Neural cell (in vitro differentiated cells): ENCODE data around the gene CCDC107. TPM values are rescaled to one million over a fixed set of nuclear protein-coding genes. Genes with fewer than 3 reads are reported as not detected.

Experiments
- H2AFZ ChIP-seq: fragments of 200-600, 300-800 bp; sonication (generic), shearing (Covaris generic); 2 replicates; pipeline ENCODE4 v1.6.0; 2014; ENCODE audit warnings: low read depth, mild to moderate bottlenecking, antibody characterized with exemption, low read length, moderate library complexity
- H3F3A ChIP-seq: fragments of 200-600 bp; shearing (Covaris generic); 2 replicates; pipeline ENCODE4 v1.6.1; 2016; ENCODE audit warnings: mild to moderate bottlenecking, moderate library complexity, mixed read lengths, antibody characterized with exemption, low read length; ENCODE audit not compliant: insufficient read depth, poor library complexity, severe bottlenecking
- H3K27ac ChIP-seq: fragments of 200-600, 300-800 bp; sonication (generic), shearing (Covaris generic); 2 replicates; pipeline ENCODE4 v1.5.1; 2014; ENCODE audit warnings: mild to moderate bottlenecking, low read length, moderate library complexity
- H3K27me3 ChIP-seq: fragments of 300-800, 200-600 bp; sonication (generic), shearing (Covaris generic); 2 replicates; pipeline ENCODE4 v1.6.0; 2014; ENCODE audit warnings: mild to moderate bottlenecking, low read depth, low read length, moderate library complexity; ENCODE audit not compliant: insufficient read depth
- H3K36me3 ChIP-seq: fragments of 300-800, 200-600 bp; sonication (generic), shearing (Covaris generic); 2 replicates; pipeline ENCODE4 v1.5.1; 2014; ENCODE audit warnings: mild to moderate bottlenecking, antibody characterized with exemption, low read length, moderate library complexity; ENCODE audit not compliant: insufficient read depth
- H3K4me2 ChIP-seq: fragments of 300-800, 200-600 bp; sonication (generic), shearing (Covaris generic); 2 replicates; pipeline ENCODE4 v1.6.0; 2014; ENCODE audit warnings: mild to moderate bottlenecking, low read length
- H3K4me3 ChIP-seq: fragments of 300-800, 200-600 bp; sonication (generic), shearing (Covaris generic); 2 replicates; pipeline ENCODE4 v1.5.1; 2014; ENCODE audit warnings: mild to moderate bottlenecking, low read length, moderate library complexity
- H3K79me2 ChIP-seq: fragments of 200-600 bp; shearing (Covaris generic); replicated peaks from 2 replicates; pipeline ENCODE4 v1.6.0; 2014; ENCODE audit warnings: mild to moderate bottlenecking, low read length, moderate library complexity; ENCODE audit not compliant: insufficient read depth
- H3K9ac ChIP-seq: fragments of 300-800, 200-600 bp; sonication (generic), shearing (Covaris generic); 2 replicates; pipeline ENCODE4 v1.6.1; 2016; ENCODE audit warnings: mild to moderate bottlenecking, low read length, mixed read lengths
- H3K9me2 ChIP-seq: fragments of 200-600 bp; shearing (Covaris generic); 2 replicates; pipeline ENCODE4 v1.6.1; 2016; ENCODE audit warnings: mild to moderate bottlenecking, low read length, mixed read lengths; ENCODE audit not compliant: insufficient read depth
- H3K9me3 ChIP-seq: fragments of 200-600, 300-800 bp; sonication (generic), shearing (Covaris generic); 2 replicates; pipeline ENCODE4 v1.6.1; 2016; ENCODE audit warnings: mild to moderate bottlenecking, mixed run types, low read length, moderate library complexity, mixed read lengths
- H4K20me1 ChIP-seq: fragments of 200-600 bp; shearing (Covaris generic); 2 replicates; pipeline ENCODE4 v1.6.1; 2016; ENCODE audit warnings: mild to moderate bottlenecking, mixed run types; ENCODE audit not compliant: insufficient read depth
- EP300 ChIP-seq: fragments of 450-650 bp; conservative IDR thresholded peaks from 2 replicates; pipeline ENCODE4 v1.6.1; 2014; ENCODE audit warnings: antibody characterized with exemption, mild to moderate bottlenecking, moderate library complexity; ENCODE audit not compliant: poor library complexity, severe bottlenecking
- EZH2 ChIP-seq: fragments of 200-600, 300-800 bp; shearing (Covaris generic), sonication (generic); IDR thresholded peaks from 2 replicates; pipeline ENCODE4 v1.6.1; 2014; ENCODE audit warnings: antibody characterized with exemption, low read length, borderline replicate concordance, mild to moderate bottlenecking; ENCODE audit not compliant: insufficient read depth, poor library complexity, severe bottlenecking
- MXI1 ChIP-seq: fragments of 450-650 bp; conservative IDR thresholded peaks from 2 replicates; pipeline ENCODE4 v1.6.1; 2014; ENCODE audit warnings: antibody characterized with exemption, mild to moderate bottlenecking; ENCODE audit not compliant: poor library complexity, severe bottlenecking
- POLR2AphosphoS5 ChIP-seq: IDR thresholded peaks from 2 replicates; pipeline ENCODE4 v1.6.1; 2012
- RAD21 ChIP-seq: fragments of 450-650 bp; conservative IDR thresholded peaks from 2 replicates; pipeline ENCODE4 v1.6.1; 2014; ENCODE audit warnings: antibody characterized with exemption, mild to moderate bottlenecking, moderate library complexity
- SMC3 ChIP-seq: fragments of 450-650 bp; conservative IDR thresholded peaks from 2 replicates; pipeline ENCODE4 v1.6.1; 2014; ENCODE audit warnings: antibody characterized with exemption, mild to moderate bottlenecking, moderate library complexity; ENCODE audit not compliant: poor library complexity
- TAF1 ChIP-seq: IDR thresholded peaks from 2 replicates; pipeline ENCODE4 v1.6.1; 2012; ENCODE audit warnings: low read depth
- polyA plus RNA-seq: library from polyadenylated mRNA; depleted of rRNA; stranded (reverse); fragments of >200 nt; gene quantifications from 2 replicates; pipeline ENCODE4 v1.2.3, GENCODE V29; 2014
- TF ChIP-seq, protein P1 (sequence below): IDR thresholded peaks from 2 replicates; pipeline ENCODE4 v1.6.1; 2012; ENCODE audit warnings: borderline replicate concordance
- TF ChIP-seq, protein P2 (sequence below): fragments of 450-650 bp; IDR thresholded peaks from 2 replicates; pipeline ENCODE4 v1.5.1; 2014; ENCODE audit warnings: antibody characterized with exemption, mild to moderate bottlenecking, moderate library complexity; ENCODE audit not compliant: poor library complexity, severe bottlenecking

The CCDC107 gene
- polyA plus RNA-seq, 1 donor from 2014 or later = 41.4 TPM

DNA sequence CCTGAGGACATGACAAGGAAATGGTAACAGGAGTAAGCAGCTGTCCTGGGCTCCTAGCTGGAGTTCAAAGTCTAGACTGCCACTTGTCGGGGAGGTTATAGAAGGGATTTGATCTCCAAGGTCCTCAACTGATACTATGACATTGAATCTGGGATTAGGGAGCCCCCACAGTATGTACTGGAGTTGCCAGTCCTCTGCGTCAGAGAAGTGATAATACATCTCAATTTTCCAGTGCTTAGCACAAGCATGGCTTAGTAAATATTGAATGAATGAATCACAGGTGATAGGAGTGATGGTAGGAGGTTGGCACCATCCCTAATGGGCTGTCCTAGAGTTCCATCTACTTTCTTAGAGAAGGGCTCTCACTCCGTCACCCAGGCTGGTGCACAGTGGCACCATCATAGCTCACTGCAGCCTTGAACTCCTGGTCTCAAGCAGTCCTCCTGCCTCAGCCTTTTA lies 37.9 kb downstream of the CCDC107 start:
- Histone ChIP-seq H3K9me3 (no peaks in the 10 kb centered on the region), H3K36me3 (no peaks in the 10 kb centered on the region), H3K4me3 (no peak overlapping the region), H3K27ac (no peak overlapping the region), H3K4me2 (no peak overlapping the region), H3F3A (no peaks in the 10 kb centered on the region), H3K79me2 (no peaks in the 10 kb centered on the region), H3K9me2 (no peaks in the 10 kb centered on the region), H3K27me3 (peaks cover 6% of the 10 kb centered on the region), H3K9ac (no peak overlapping the region), H4K20me1 (no peaks in the 10 kb centered on the region), H2AFZ (no peak overlapping the region)
- TF ChIP-seq MXI1 (no peak), TAF1 (no peak), SMC3 (no peak), EZH2 (no peak), EP300 (no peak), POLR2AphosphoS5 (no peak), RAD21 (no peak)
- TF ChIP-seq, protein P1, sequence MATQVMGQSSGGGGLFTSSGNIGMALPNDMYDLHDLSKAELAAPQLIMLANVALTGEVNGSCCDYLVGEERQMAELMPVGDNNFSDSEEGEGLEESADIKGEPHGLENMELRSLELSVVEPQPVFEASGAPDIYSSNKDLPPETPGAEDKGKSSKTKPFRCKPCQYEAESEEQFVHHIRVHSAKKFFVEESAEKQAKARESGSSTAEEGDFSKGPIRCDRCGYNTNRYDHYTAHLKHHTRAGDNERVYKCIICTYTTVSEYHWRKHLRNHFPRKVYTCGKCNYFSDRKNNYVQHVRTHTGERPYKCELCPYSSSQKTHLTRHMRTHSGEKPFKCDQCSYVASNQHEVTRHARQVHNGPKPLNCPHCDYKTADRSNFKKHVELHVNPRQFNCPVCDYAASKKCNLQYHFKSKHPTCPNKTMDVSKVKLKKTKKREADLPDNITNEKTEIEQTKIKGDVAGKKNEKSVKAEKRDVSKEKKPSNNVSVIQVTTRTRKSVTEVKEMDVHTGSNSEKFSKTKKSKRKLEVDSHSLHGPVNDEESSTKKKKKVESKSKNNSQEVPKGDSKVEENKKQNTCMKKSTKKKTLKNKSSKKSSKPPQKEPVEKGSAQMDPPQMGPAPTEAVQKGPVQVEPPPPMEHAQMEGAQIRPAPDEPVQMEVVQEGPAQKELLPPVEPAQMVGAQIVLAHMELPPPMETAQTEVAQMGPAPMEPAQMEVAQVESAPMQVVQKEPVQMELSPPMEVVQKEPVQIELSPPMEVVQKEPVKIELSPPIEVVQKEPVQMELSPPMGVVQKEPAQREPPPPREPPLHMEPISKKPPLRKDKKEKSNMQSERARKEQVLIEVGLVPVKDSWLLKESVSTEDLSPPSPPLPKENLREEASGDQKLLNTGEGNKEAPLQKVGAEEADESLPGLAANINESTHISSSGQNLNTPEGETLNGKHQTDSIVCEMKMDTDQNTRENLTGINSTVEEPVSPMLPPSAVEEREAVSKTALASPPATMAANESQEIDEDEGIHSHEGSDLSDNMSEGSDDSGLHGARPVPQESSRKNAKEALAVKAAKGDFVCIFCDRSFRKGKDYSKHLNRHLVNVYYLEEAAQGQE = no peak
- TF ChIP-seq, protein P2, sequence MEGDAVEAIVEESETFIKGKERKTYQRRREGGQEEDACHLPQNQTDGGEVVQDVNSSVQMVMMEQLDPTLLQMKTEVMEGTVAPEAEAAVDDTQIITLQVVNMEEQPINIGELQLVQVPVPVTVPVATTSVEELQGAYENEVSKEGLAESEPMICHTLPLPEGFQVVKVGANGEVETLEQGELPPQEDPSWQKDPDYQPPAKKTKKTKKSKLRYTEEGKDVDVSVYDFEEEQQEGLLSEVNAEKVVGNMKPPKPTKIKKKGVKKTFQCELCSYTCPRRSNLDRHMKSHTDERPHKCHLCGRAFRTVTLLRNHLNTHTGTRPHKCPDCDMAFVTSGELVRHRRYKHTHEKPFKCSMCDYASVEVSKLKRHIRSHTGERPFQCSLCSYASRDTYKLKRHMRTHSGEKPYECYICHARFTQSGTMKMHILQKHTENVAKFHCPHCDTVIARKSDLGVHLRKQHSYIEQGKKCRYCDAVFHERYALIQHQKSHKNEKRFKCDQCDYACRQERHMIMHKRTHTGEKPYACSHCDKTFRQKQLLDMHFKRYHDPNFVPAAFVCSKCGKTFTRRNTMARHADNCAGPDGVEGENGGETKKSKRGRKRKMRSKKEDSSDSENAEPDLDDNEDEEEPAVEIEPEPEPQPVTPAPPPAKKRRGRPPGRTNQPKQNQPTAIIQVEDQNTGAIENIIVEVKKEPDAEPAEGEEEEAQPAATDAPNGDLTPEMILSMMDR = no peak

DNA sequence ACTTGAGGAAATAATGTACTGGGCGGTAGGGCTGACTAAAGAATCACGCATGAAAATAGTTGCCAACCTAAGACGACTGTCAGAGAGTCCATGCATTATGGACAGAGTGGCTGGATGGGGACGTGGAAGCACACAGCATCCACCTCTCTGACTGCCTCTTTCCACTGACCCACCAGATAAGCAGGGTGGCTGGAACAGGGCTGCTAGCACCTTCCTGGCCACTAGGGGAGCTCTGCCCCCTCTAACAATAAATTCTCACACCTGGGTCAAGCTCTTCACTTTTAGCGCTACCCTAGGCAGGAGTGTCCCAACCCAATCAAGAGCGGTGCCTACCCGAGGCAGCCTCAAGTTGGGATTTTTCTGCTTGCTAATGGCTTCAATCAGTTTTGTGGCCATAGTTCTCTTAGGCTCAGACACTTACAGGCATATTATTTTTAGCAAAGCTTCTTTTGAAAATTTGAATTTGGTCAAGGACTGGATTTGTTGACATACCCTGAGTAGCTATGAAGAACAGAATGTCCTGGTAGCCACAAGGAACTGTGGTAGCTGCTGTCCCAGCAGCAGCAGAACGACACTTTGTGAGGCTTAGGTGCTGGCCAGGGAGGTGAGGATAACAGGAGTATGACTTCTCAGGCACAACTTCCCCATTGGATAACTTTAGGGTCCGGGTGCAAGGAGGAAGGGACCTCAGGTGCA lies 38.6 kb downstream of the CCDC107 start:
- no peak overlapping the region for H3K27ac ChIP-seq
- H3K4me3 ChIP-seq = no peak overlapping the region
- H3K27me3 ChIP-seq = no peaks in the 10 kb centered on the region
- no peaks in the 10 kb centered on the region for H3K9me2 ChIP-seq
- H4K20me1 ChIP-seq = no peaks in the 10 kb centered on the region
- H3K36me3 ChIP-seq = no peaks in the 10 kb centered on the region
- H2AFZ ChIP-seq = no peak overlapping the region
- no peaks in the 10 kb centered on the region for H3K79me2 ChIP-seq
- H3K4me2 ChIP-seq = no peak overlapping the region
- no peak overlapping the region for H3K9ac ChIP-seq
- no peaks in the 10 kb centered on the region for H3K9me3 ChIP-seq
- no peaks in the 10 kb centered on the region for H3F3A ChIP-seq
- TF ChIP-seq POLR2AphosphoS5 (no peak), RAD21 (peak; percentile 38), MXI1 (no peak), EZH2 (no peak), SMC3 (peak; percentile 48), TAF1 (no peak), EP300 (no peak)
- TF ChIP-seq, protein P1 = no peak
- TF ChIP-seq, protein P2 = peak; percentile 79
